NCI-H1694 (cell line): ENCODE results near the gene PTPRU.

Source experiments
- DNase-seq: peaks from one replicate; lab custom pipeline; 2025; lab: John Stamatoyannopoulos, UW

The PTPRU gene

DNA sequence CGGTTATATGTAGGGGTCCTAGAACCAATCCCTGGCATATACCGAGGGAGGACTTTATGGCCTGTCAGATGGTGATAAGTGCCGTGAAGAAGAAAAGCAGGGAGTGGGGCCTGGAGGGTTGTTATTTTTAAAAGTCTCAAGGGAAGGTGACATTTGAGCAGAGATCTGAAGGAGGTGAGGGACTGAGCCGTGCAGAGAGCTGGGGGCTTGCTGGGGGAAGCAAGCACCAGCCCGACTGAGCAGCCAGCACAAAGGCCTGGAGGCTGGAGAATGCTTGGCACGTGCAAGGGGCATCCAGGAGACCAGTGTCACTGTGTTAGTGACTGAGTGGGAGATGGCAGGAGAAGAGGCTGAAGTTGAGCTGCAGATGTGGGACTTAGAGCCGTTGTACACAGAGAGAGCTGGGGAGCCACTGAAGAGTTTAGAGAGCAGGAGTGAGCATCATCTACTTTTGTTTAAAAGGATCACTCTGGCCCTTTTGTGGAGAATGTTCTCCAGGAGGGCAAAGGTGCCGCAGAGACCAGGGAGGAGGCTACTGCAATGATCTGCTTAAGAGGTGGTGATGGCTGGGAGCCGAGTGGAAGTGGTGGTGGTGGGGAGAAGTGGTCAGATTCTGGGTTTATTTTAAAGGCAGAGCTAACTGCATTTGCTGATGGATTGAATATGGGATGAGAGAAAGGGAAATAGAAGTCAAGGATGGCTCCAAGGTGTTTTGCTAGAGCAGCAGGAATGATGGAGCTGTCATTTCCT is 31.2 kb downstream of the PTPRU start:
- DNase-seq = no peak

- DNase-seq = no peak
Measured at GRCh38 chr1:29269382-29269781, 33.1 kb downstream of the PTPRU start.

GRCh38 chr1:29270929-29271521 is 34.7 kb downstream of the PTPRU start:
- DNase-seq = no peak

GRCh38 chr1:29271724-29272123 is 35.4 kb downstream of the PTPRU start:
- DNase-seq = no peak

- no peak for DNase-seq
Measured at GRCh38 chr1:29272147-29272907, 36.0 kb downstream of the PTPRU start.

- no peak for DNase-seq
Measured at GRCh38 chr1:29275435-29275834, 39.1 kb downstream of the PTPRU start.

GRCh38 chr1:29278124-29278523 is 41.8 kb downstream of the PTPRU start:
- no peak for DNase-seq

- no peak for DNase-seq
Measured at GRCh38 chr1:29279406-29279805, 43.1 kb downstream of the PTPRU start.

- DNase-seq = no peak
Measured at GRCh38 chr1:29279951-29280391, 43.6 kb downstream of the PTPRU start.

- DNase-seq = no peak
Measured at GRCh38 chr1:29280409-29281131, 44.2 kb downstream of the PTPRU start.

DNA sequence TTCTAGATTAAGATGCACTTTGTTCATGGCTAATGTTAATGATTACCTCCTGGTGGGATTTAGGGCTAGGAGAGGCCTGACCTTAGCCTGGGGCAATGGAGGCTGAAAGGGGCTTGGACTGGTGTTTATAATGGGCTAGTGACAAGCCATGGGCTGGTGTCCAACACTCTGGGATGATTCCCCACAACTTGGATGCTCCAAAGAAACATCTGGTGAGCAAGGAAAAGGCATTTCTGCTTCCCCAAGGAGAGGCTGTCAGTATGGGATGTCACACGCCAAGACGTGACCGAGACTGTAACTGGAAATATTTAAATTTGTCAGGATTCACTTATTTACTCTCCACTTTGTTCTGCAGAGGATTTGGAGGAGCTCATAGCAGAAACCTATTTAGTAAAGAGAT is 45.2 kb downstream of the PTPRU start:
- DNase-seq = no peak

GRCh38 chr1:29282135-29282923 is 46.0 kb downstream of the PTPRU start:
- no peak for DNase-seq

DNA sequence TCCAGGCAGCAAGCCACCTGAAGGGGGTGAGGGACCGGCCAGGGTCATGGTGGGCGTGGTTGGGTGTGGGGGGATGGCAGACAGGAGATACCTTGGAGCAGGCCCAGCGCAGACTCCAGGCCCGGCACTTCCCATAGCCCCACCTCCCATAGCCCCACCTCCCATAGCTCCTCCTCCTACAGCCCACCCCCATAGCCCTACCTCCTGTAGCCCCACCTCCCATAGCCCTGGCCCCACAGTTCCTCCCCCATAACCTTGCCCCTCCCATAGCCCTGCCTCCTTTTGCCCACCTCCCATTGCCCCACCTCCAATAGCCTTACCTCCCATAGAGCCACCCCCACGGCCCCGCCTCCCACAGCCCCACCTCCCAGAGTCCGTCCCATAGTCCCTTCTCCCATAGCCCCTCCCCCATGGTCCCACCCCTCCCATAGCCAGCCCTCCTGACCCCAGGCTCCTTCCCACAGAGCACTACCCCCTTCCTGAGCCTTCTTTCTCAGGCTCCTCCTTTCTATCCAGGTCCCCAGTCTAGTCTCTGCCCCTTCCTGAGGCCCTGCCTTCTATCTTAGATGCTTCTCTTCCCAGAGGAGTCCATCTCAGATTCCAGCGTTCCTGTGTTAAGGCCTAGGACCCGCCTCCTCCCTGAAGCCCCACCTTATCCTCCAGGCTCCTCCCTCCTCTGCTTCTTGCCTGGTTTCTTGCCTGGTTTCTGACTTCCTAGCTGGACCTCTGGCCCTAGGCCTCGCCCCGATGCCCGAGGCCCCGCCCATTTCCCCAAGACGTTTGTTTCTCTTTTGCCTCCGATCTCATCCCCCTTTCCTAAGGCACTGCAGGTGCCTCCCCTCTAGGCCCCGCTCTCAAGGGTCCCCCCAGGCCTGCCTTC is 46.8 kb downstream of the PTPRU start:
- DNase-seq = no peak

DNA sequence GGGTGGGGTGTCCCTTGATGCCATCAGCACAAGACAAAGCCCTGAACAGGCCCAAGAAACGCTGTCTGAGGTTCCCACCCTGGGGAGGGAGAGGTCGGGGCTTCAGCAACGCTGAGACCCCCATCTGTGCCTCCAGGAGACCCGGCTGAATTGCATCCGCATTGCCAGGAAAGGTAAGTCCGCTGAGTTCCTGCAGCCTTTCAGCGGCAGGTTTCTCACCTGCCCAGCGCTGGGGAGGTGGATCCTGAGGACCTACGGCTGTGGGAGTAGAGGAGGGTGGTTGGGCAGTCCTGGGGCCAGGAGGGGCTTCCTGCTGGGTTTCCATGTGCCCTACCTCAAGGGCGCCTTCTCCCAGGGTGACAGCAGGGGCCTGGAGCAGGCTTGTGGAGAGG is 47.5 kb downstream of the PTPRU start:
- no peak for DNase-seq

GRCh38 chr1:29284286-29284960 is 48.1 kb downstream of the PTPRU start:
- no peak for DNase-seq

DNA sequence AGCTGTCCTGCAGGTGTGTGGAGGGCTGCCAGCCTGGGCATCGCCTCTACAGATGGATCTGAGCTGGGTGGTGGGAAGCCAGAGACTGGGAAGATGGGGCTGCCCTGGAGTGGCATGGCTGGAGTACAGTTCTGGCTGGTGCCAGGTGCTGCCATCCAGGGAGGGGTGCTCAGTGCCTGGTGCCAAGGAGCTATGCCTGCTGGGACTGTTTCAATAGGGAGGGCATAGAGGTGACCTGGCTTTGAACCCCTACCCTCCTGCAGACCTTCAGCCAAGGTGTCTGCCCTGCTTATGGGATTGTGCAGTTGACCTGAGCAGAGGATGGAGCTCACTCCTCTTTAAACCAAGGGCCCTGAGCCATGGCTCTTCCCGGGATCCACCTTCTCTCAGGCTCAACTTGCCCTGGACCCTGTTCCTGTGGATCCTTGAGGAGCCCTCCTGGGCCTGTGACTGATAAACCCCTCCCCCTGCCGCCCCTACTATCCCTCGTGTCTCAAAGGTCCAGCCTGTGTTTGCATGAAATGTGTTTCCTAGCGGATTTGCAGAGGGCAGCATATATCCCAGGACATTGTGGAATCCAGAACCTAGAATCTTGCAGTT is 48.7 kb downstream of the PTPRU start:
- DNase-seq = no peak

GRCh38 chr1:29285771-29286170 is 49.4 kb downstream of the PTPRU start:
- no peak for DNase-seq

- no peak for DNase-seq
Measured at GRCh38 chr1:29286194-29286767, 50.0 kb downstream of the PTPRU start.

DNA sequence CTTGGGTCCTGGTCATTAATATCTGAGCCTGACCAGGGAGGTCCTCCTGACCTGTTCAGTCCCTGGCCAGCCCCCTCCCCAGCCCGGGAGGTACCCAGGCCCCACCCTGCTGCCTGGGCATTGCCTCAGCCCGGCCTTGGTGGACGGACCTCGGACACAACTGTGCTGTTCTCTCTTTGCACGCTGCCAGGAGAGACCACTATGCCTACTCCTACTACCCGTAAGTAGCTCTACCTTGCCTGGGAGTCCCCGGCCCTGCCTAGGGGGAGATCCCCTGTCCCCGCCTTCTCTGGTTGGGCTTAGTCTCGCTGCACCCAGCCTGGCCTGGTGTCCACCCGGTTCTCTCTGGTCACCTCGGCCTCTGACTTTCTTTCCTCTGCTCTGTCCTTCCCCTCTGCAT is 53.2 kb downstream of the PTPRU start:
- DNase-seq = no peak
